NCI-H1105 treated with DMSO at 0.1 percent for 48 hours (cell line): ENCODE data around the gene ZBTB34.

ENCODE experiments used
- DNase-seq: peaks from one replicate; lab custom pipeline; 2025; lab: John Stamatoyannopoulos, UW

Gene ZBTB34

GRCh38 chr9:126876531-126876930 is 16.1 kb downstream of the ZBTB34 start:
- no peak for DNase-seq

- no peak for DNase-seq
Measured at GRCh38 chr9:126877418-126877817, 17.0 kb downstream of the ZBTB34 start.

GRCh38 chr9:126879288-126879687 is 18.8 kb downstream of the ZBTB34 start:
- DNase-seq = no peak

- DNase-seq = no peak
Measured at GRCh38 chr9:126880226-126880946, 19.9 kb downstream of the ZBTB34 start.

GRCh38 chr9:126880947-126881332 is 20.5 kb downstream of the ZBTB34 start:
- no peak for DNase-seq

GRCh38 chr9:126882746-126883145 is 22.3 kb downstream of the ZBTB34 start:
- no peak for DNase-seq

GRCh38 chr9:126883636-126884035 is 23.2 kb downstream of the ZBTB34 start:
- DNase-seq = no peak

GRCh38 chr9:126885131-126885641 is 24.7 kb downstream of the ZBTB34 start:
- DNase-seq = no peak

- DNase-seq = no peak
Measured at GRCh38 chr9:126886034-126886822, 25.8 kb downstream of the ZBTB34 start.

GRCh38 chr9:126886897-126887296 is 26.5 kb downstream of the ZBTB34 start:
- DNase-seq = no peak

- DNase-seq = no peak
Measured at GRCh38 chr9:126891676-126892075, 31.2 kb downstream of the ZBTB34 start.

GRCh38 chr9:126893079-126893478 is 32.6 kb downstream of the ZBTB34 start:
- DNase-seq = no peak

- no peak for DNase-seq
Measured at GRCh38 chr9:126894052-126894603, 33.7 kb downstream of the ZBTB34 start.

- no peak for DNase-seq
Measured at GRCh38 chr9:126902210-126902609, 41.8 kb downstream of the ZBTB34 start.

- no peak for DNase-seq
Measured at GRCh38 chr9:126904586-126904985, 44.1 kb downstream of the ZBTB34 start.

GRCh38 chr9:126906091-126906490 is 45.7 kb downstream of the ZBTB34 start:
- no peak for DNase-seq

- DNase-seq = no peak
Measured at GRCh38 chr9:126907058-126907457, 46.6 kb downstream of the ZBTB34 start.

- DNase-seq = peak; percentile 95
Measured at GRCh38 chr9:126914458-126915280, 54.2 kb downstream of the ZBTB34 start, which contains the start of gene RALGPS1. RALGPS1 (plus strand) TSS chr9:126914782; CDS start chr9:126962290, 47,508 bp downstream.

- DNase-seq = peak; percentile 75
Measured at GRCh38 chr9:126915281-126915816, 54.9 kb downstream of the ZBTB34 start.

GRCh38 chr9:126915846-126916543 is 55.6 kb downstream of the ZBTB34 start:
- DNase-seq = peak; percentile 37

GRCh38 chr9:126916909-126917308 is 56.5 kb downstream of the ZBTB34 start:
- no peak for DNase-seq
